HepG2 (cell line): ENCODE data around the gene STX8. TPM values are rescaled to one million over a fixed set of nuclear protein-coding genes. Genes with fewer than 3 reads are reported as not detected.

Experiments used
- ATAC-seq: fragments of 200-7000 bp; cut with Tn5 transposase; 3 replicates; pipeline ENCODE4 v1.9.1; 2020; ENCODE audit warnings: mild to moderate bottlenecking, moderate library complexity
- BruUV-seq: library from RNA; stranded (reverse); fragments of 400-500 nt; replicated peaks from 2 replicates; lab custom pipeline; 2021; lab: Mats Ljungman, UMichigan
- CTCF ChIA-PET: fragments of 300-600 bp; formaldehyde crosslinking; extraction: SDS; loops from one replicate; lab custom pipeline; 2021; ENCODE audit warnings: low total read pairs, inconsistent platforms, low intra/inter-chr PET ratio; lab: Yijun Ruan, JAX
- POLR2A ChIA-PET: fragments of 350-600 bp; sonication (Branson Sonifier 250); formaldehyde crosslinking; loops from one replicate; lab custom pipeline; 2020; ENCODE audit warnings: antibody characterized with exemption, inconsistent platforms; lab: Yijun Ruan, JAX
- DNase-seq: peaks from one replicate; pipeline ENCODE4 v3.0.0-alpha.2; 2015; ENCODE audit warnings: low spot score
- FAIRE-seq: peaks from 3 replicates; lab custom pipeline; 2011; peaks lifted over from hg19 to GRCh38; lab: Jason Lieb, UNC
- H2AFZ ChIP-seq: one replicate; pipeline ENCODE4 v1.6.1; 2011; ENCODE audit warnings: low read length, inconsistent platforms
- H3K27ac ChIP-seq: fragments of 300-600 bp; 3 replicates; pipeline ENCODE4 v1.8.0; 2011; ENCODE audit warnings: mixed run types, mild to moderate bottlenecking, mixed read lengths, low read length, inconsistent platforms; ENCODE audit not compliant: insufficient read depth; ENCODE audit errors: extremely low read length
- H3K27me3 ChIP-seq, 2 experiments: fragments of 200-600 bp in 1 of 2; 2 replicates in 1 of 2; 3 replicates in 1 of 2; pipeline versions ENCODE4 v1.6.0 to v1.8.0; 2011; ENCODE audit warnings: low read length in 2 of 2, mild to moderate bottlenecking in 2 of 2, moderate library complexity in 2 of 2, inconsistent platforms in 1 of 2; ENCODE audit not compliant: insufficient read depth in 2 of 2, control insufficient read depth in 1 of 2
- H3K36me3 ChIP-seq, 2 experiments: fragments of 200-600 bp in 1 of 2; replicated peaks in 1 of 2; 2 replicates in 1 of 2; 3 replicates in 1 of 2; pipeline versions ENCODE4 v1.5.1 to v1.8.0; 2011; ENCODE audit warnings: low read length in 2 of 2, inconsistent platforms in 1 of 2; ENCODE audit not compliant: insufficient read depth in 2 of 2, control insufficient read depth in 1 of 2
- H3K4me1 ChIP-seq: 2 replicates; pipeline ENCODE4 v1.5.1; 2012; ENCODE audit warnings: low read length, inconsistent platforms; ENCODE audit not compliant: insufficient read depth
- H3K4me2 ChIP-seq: 2 replicates; pipeline ENCODE4 v1.6.0; 2011; ENCODE audit warnings: low read depth, low read length, inconsistent platforms
- H3K4me3 ChIP-seq, 3 experiments: fragments of 200-600 bp in 1 of 3; sonication (generic), shearing (Covaris generic) in 1 of 3; replicated peaks in 1 of 3; 2 replicates each; pipeline ENCODE4 v1.5.1; 2011 to 2016; ENCODE audit warnings: low read length in 3 of 3, inconsistent platforms in 2 of 3, low read depth in 2 of 3, mild to moderate bottlenecking in 2 of 3, control low read depth in 1 of 3, mixed read lengths in 1 of 3; ENCODE audit not compliant: insufficient read depth in 1 of 3
- H3K79me2 ChIP-seq: one replicate; pipeline ENCODE4 v1.6.1; 2011; ENCODE audit warnings: low read length, inconsistent platforms; ENCODE audit not compliant: insufficient read depth
- H3K9ac ChIP-seq: 2 replicates; pipeline ENCODE4 v1.6.0; 2011; ENCODE audit warnings: mild to moderate bottlenecking, low read depth, low read length, inconsistent platforms; ENCODE audit not compliant: insufficient read depth
- H3K9me3 ChIP-seq: 2 replicates; pipeline ENCODE4 v1.5.1; 2012; ENCODE audit warnings: mild to moderate bottlenecking, low read length
- H4K20me1 ChIP-seq: 2 replicates; pipeline ENCODE4 v1.6.0; 2011; ENCODE audit warnings: inconsistent platforms, mild to moderate bottlenecking, low read length, moderate library complexity; ENCODE audit not compliant: insufficient read depth
- ETV5 ChIP-seq: IDR thresholded peaks from 2 replicates; pipeline ENCODE4 v1.6.1; 2018; ENCODE audit warnings: missing biosample characterization, missing genetic modification reagents, inconsistent platforms, borderline replicate concordance
- POLR2A ChIP-seq, 2 experiments: IDR thresholded peaks; 2 replicates each; pipeline ENCODE4 v1.6.1; 2011; ENCODE audit warnings: low read depth in 2 of 2, low read length in 2 of 2, mild to moderate bottlenecking in 1 of 2, moderate library complexity in 1 of 2; ENCODE audit not compliant: insufficient read depth in 1 of 2
- ZBTB34 ChIP-seq: sonication (generic); formaldehyde crosslinking; IDR thresholded peaks from 2 replicates; pipeline ENCODE4 v1.8.0; 2022; ENCODE audit warnings: mild to moderate bottlenecking, missing genetic modification reagents
- ZNF18 ChIP-seq: sonication (generic); formaldehyde crosslinking; IDR thresholded peaks from 2 replicates; pipeline ENCODE4 v1.8.0; 2022; ENCODE audit warnings: mild to moderate bottlenecking, missing genetic modification reagents; ENCODE audit not compliant: insufficient replicate concordance
- WGBS: methylation state at CpG from one replicate; pipeline ENCODE4 v1.1.6; 2017; ENCODE audit warnings: low lambda C conversion rate; 5-methylcytosine and 5-hydroxymethylcytosine counted together
- in situ Hi-C: cut with HindIII; loops from 2 replicates; pipeline ENCODE4 v1.10.0; 2017; ENCODE audit warnings: low pct_unique_long_range_greater_than_20kb; ENCODE audit not compliant: extremely low pct_ligation_motif_present
- intact Hi-C: fragments of 100-400 bp; cut with micrococcal nuclease; formaldehyde crosslinking; loops from one replicate; pipeline ENCODE4 v1.10.0; 2022; ENCODE audit not compliant: unreplicated experiment
- polyA plus RNA-seq, 8 experiments: library from polyadenylated mRNA; depleted of rRNA in 3 of 8; stranded (reverse) in 7 of 8; unstranded in 1 of 8; fragments of >200 nt; fragmentation: Illumina TruSeq in 4 of 8; extraction: Trizol in 4 of 8; gene quantifications; 2 replicates each; pipeline versions ENCODE4 v1.2.1 to v1.2.3, GENCODE V29; 2011 to 2016; ENCODE audit warnings: low read depth in 4 of 8, missing spikeins in 1 of 8, mixed read lengths in 1 of 8; ENCODE audit not compliant: insufficient read depth in 1 of 8
- total RNA-seq, 5 experiments: library from RNA; depleted of rRNA; stranded (reverse); fragments of >200 nt; fragmentation: Illumina TruSeq; extraction: Trizol; gene quantifications; 2 replicates each; pipeline ENCODE4 v1.2.3, GENCODE V29; 2016; ENCODE audit warnings: low read depth in 1 of 5

Gene STX8
- total and polyA plus RNA-seq, 2 of the 13 experiments (the other 11 are each of a cell fraction or from before 2014, with no cell fraction given) = 36.4 to 53.6 TPM

- H3K27me3 ChIP-seq = peaks cover 7 to 46% of the 10 kb centered on the region in 2 experiments; a peak in 2 of 5 replicates
- H3K9me3 ChIP-seq = no peaks in the 10 kb centered on the region
- H3K27ac ChIP-seq = no peak overlapping the region
- intact Hi-C loops = no loop called here
- POLR2A ChIA-PET = interaction anchor here (0.6 kb wide), 1 partner anchor 8 kb away, joined by 3 read pairs; no protein-coding TSS in a partner anchor
- no peak overlapping the region for H3K9ac ChIP-seq
- CTCF ChIA-PET = no interaction called here
- DNase-seq = no peak
- H3K79me2 ChIP-seq = no peaks in the 10 kb centered on the region
- WGBS = 4% methylated on average over 4 of the region's 5 CpGs
- no TSS peak for BruUV-seq
- H4K20me1 ChIP-seq = no peaks in the 10 kb centered on the region
- H3K4me2 ChIP-seq = no peak overlapping the region
- TF ChIP-seq POLR2A (IDR thresholded peaks at IDR 0.05; ENCODE audit: insufficient read depth in 1 of 2, low read depth in 2 of 2, low read length in 2 of 2) (no peak), ETV5 (CRISPR knock-in tag) (no peak), ZBTB34 (CRISPR knock-in tag) (no peak), ZNF18 (no peak)
- H3K4me1 ChIP-seq = 0 out of 2 replicates have a peak, but pooled peaks cover 9% of the 10 kb centered on the region
- FAIRE-seq = no peak
- no peaks in the 10 kb centered on the region for H3K36me3 ChIP-seq
- ATAC-seq = no peak
- H2AFZ ChIP-seq = no peak overlapping the region
- in situ Hi-C loops = no loop called here
- no peak overlapping the region for H3K4me3 ChIP-seq
These were observed 366.3 kb downstream of the STX8 start for GRCh38 chr17:9209347-9209746.
